Thymus (tissue), 11 donors: ENCODE data around the gene TMEM222. TPM values are rescaled to one million over a fixed set of nuclear protein-coding genes. Genes with fewer than 3 reads are reported as not detected.
"Not testable (repeated sequence)": the region's sequence is repeated elsewhere in the genome, so short reads cannot be mapped to it uniquely, and the experiment has no call there.

Source experiments
- DNase-seq, 9 donors: peaks; one replicate each; pipeline ENCODE4 v3.0.0-alpha.2; 2013; ENCODE audit warnings: low spot score in 9 of 9, low read depth in 6 of 9, missing footprints in 1 of 9
- H3K27ac ChIP-seq, 2 donors: one replicate each; pipeline ENCODE4 v1.5.1; 2013; ENCODE audit warnings: control low read depth in 1 of 2, low read depth in 1 of 2, low read length in 1 of 2, mild to moderate bottlenecking in 1 of 2, moderate library complexity in 1 of 2
- H3K27me3 ChIP-seq, 2 donors: one replicate each; pipeline ENCODE4 v1.5.1; 2013; ENCODE audit warnings: low read length in 1 of 2; ENCODE audit not compliant: control insufficient read depth in 2 of 2, insufficient read depth in 1 of 2
- H3K36me3 ChIP-seq, 2 donors: one replicate each; pipeline ENCODE4 v1.5.1; 2013; ENCODE audit warnings: low read length in 1 of 2, mild to moderate bottlenecking in 1 of 2, moderate library complexity in 1 of 2; ENCODE audit not compliant: control insufficient read depth in 2 of 2, insufficient read depth in 2 of 2
- H3K4me1 ChIP-seq, 2 donors: one replicate each; pipeline ENCODE4 v1.5.1; 2013; ENCODE audit warnings: low read length in 2 of 2; ENCODE audit not compliant: control insufficient read depth in 2 of 2, insufficient read depth in 2 of 2
- H3K4me3 ChIP-seq, 2 donors: one replicate each; pipeline ENCODE4 v1.5.1; 2013; ENCODE audit warnings: low read length in 2 of 2, control low read depth in 1 of 2, mild to moderate bottlenecking in 1 of 2
- H3K9me3 ChIP-seq, 2 donors: one replicate each; pipeline ENCODE4 v1.5.1; 2013; ENCODE audit warnings: low read length in 1 of 2, mild to moderate bottlenecking in 1 of 2; ENCODE audit not compliant: control insufficient read depth in 2 of 2, insufficient read depth in 1 of 2
- WGBS: extraction: QIAGEN DNeasy Blood & Tissue Kit; methylation state at CpG from one replicate; pipeline ENCODE4 v1.1.7; 2013; 5-methylcytosine and 5-hydroxymethylcytosine counted together
- polyA plus RNA-seq: library from polyadenylated mRNA; stranded (reverse); fragments of 200-250 nt; gene quantifications from one replicate; pipeline ENCODE4 v1.2.3, GENCODE V29; 2013
- total RNA-seq: library from RNA; stranded (reverse); fragments of 120-200 nt; gene quantifications from one replicate; pipeline ENCODE4 v1.2.4, GENCODE V29; 2013
- donor health status: healthy.

TMEM222 gene
- total and polyA plus RNA-seq, 2 donors = 22.8 to 35.5 TPM

DNA sequence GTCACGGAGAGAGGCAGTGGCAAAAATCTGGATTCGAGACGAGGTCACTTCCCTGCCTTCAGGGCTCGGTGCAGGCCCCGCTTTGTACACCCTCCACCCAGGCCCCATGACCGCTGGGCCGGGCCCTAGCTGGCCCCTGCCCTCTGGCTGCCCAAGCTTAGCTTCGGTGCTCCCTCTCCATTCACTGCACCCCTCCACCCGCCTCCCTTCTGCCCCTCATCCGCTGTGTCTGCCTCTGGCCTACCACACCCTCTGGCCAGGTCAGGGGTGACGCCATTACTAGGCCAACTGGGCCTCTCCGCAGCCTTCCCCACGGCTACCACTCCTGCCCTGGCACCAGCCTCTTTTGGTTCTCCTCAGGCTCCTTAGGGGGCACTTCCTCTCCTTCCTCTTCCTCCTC, 61.7 kb downstream of the TMEM222 start:
- Histone ChIP-seq H3K27ac (no peak overlapping the region), H3K36me3 (no peaks in the 10 kb centered on the region), H3K9me3 (no peaks in the 10 kb centered on the region), H3K27me3 (peaks cover 0 to 34% of the 10 kb centered on the region in 2 donors), H3K4me3 (no peak overlapping the region), H3K4me1 (peaks cover 0 to 5% of the 10 kb centered on the region in 2 donors)
- DNase-seq = no peak
- 94% methylated on average over 13 of the region's 13 CpGs for WGBS

GRCh38 chr1:27384797-27385196, 62.8 kb downstream of the TMEM222 start:
- DNase-seq, H3K4me3 ChIP-seq, H3K4me1 ChIP-seq, H3K9me3 ChIP-seq, H3K27ac ChIP-seq, H3K36me3 ChIP-seq: not testable (repeated sequence)
- H3K27me3 ChIP-seq = peaks cover 0 to 34% of the 10 kb centered on the region in 2 donors
- WGBS = 92% methylated on average over 3 of the region's 3 CpGs

Other genes starting within 250 kb of the TMEM222 start
- 1.7 TPM for gene SLC9A1, start 167.0 kb upstream of the TMEM222 start, total RNA-seq
- 11.1 TPM for gene SLC9A1, start 167.0 kb upstream of the TMEM222 start, polyA plus RNA-seq
- 10.8 TPM for gene WDTC1, start 87.5 kb upstream of the TMEM222 start, total RNA-seq
- gene WDTC1, start 87.5 kb upstream of the TMEM222 start, polyA plus RNA-seq = 19.2 TPM
- gene SYTL1, start 19.9 kb downstream of the TMEM222 start, total RNA-seq = 49.4 TPM
- 167 TPM for gene SYTL1, start 19.9 kb downstream of the TMEM222 start, polyA plus RNA-seq
- gene MAP3K6, start 44.8 kb downstream of the TMEM222 start, total RNA-seq = 5.3 TPM
- 45.0 TPM for gene MAP3K6, start 44.8 kb downstream of the TMEM222 start, polyA plus RNA-seq
- 0.47 TPM for gene FCN3, start 52.7 kb downstream of the TMEM222 start, total RNA-seq
- gene FCN3, start 52.7 kb downstream of the TMEM222 start, polyA plus RNA-seq = 10.7 TPM
- gene CD164L2, start 61.2 kb downstream of the TMEM222 start, total RNA-seq = 0.05 TPM
- 2.4 TPM for gene CD164L2, start 61.2 kb downstream of the TMEM222 start, polyA plus RNA-seq
- gene GPR3, start 70.5 kb downstream of the TMEM222 start, total RNA-seq = 0.09 TPM
- gene GPR3, start 70.5 kb downstream of the TMEM222 start, polyA plus RNA-seq = 0.37 TPM
- gene WASF2, start 168.0 kb downstream of the TMEM222 start, total RNA-seq = 14.2 TPM
- gene WASF2, start 168.0 kb downstream of the TMEM222 start, polyA plus RNA-seq = 47.4 TPM